Lung (tissue), 12 donors: Measurements from ENCODE around the gene HCN3. TPM values are rescaled to one million over a fixed set of nuclear protein-coding genes. Genes with fewer than 3 reads are reported as not detected.

ENCODE experiments used
- ATAC-seq: fragments of 200-7000 bp; cut with Tn5 transposase; one replicate; pipeline ENCODE4 v1.9.1; 2020; ENCODE audit warnings: moderate number of reproducible peaks; ENCODE audit not compliant: insufficient read depth, low FRiP score
- DNase-seq, 3 donors: peaks; one replicate each; pipeline ENCODE4 v3.0.0-alpha.2; 2013 to 2017
- H3K27ac ChIP-seq, 2 donors: one replicate each; pipeline ENCODE4 v1.5.1; 2013; ENCODE audit warnings: mild to moderate bottlenecking in 2 of 2, moderate library complexity in 2 of 2, control low read depth in 1 of 2, inconsistent platforms in 1 of 2, low read depth in 1 of 2, low read length in 1 of 2
- H3K27me3 ChIP-seq, 3 donors: one replicate each; pipeline ENCODE4 v1.5.1; 2013; ENCODE audit warnings: low read length in 2 of 3; ENCODE audit not compliant: control insufficient read depth in 3 of 3, insufficient read depth in 3 of 3
- H3K36me3 ChIP-seq, 4 donors: one replicate each; pipeline ENCODE4 v1.5.1; 2013; ENCODE audit warnings: low read length in 4 of 4, mild to moderate bottlenecking in 1 of 4, moderate library complexity in 1 of 4; ENCODE audit not compliant: control insufficient read depth in 4 of 4, insufficient read depth in 4 of 4
- H3K4me1 ChIP-seq, 5 donors: one replicate each; pipeline ENCODE4 v1.5.1; 2013; ENCODE audit warnings: low read length in 5 of 5, mild to moderate bottlenecking in 2 of 5, moderate library complexity in 1 of 5; ENCODE audit not compliant: control insufficient read depth in 5 of 5, insufficient read depth in 5 of 5
- H3K4me3 ChIP-seq: one replicate; pipeline ENCODE4 v1.5.1; 2013; ENCODE audit warnings: mild to moderate bottlenecking, control low read depth, moderate library complexity
- H3K9ac ChIP-seq, 2 donors: one replicate each; pipeline ENCODE4 v1.5.1; 2013; ENCODE audit warnings: low read length in 2 of 2, control low read depth in 1 of 2; ENCODE audit not compliant: insufficient read depth in 1 of 2
- H3K9me3 ChIP-seq, 4 donors: one replicate each; pipeline ENCODE4 v1.5.1; 2013; ENCODE audit warnings: low read length in 3 of 4, mild to moderate bottlenecking in 1 of 4, moderate library complexity in 1 of 4; ENCODE audit not compliant: control insufficient read depth in 4 of 4, insufficient read depth in 3 of 4
- CTCF ChIP-seq: IDR thresholded peaks from 2 replicates; pipeline ENCODE4 v1.5.1; 2012; ENCODE audit warnings: mild to moderate bottlenecking; ENCODE audit errors: control extremely low read depth, extremely low read depth
- WGBS, 2 donors: extraction: QIAGEN DNeasy Blood & Tissue Kit; methylation state at CpG; one replicate each; pipeline ENCODE4 v1.1.7; 2013; 5-methylcytosine and 5-hydroxymethylcytosine counted together
- polyA plus RNA-seq, 2 donors: library from polyadenylated mRNA; stranded (reverse); fragments of 200-250 nt; gene quantifications; one replicate each; pipeline ENCODE4 v1.2.1, GENCODE V29; 2013
- total RNA-seq, 2 donors: library from RNA; depleted of rRNA in 1 of 2; stranded (reverse); fragments of >200 nt in 1 of 2; gene quantifications; one replicate each; pipeline ENCODE4 v1.2.1, GENCODE V29; 2014 to 2021
- donor health status: control.
- donor health status: control.
- donor health status: Bipolar disorder and iron deficiency.
- donor health status: healthy.
- donor health status: DM: yes; HTN: yes; CAD: no.

Gene HCN3
- total and polyA plus RNA-seq, 4 donors: 1.0 to 4.7 (median 2.2) TPM

- H3K4me3 ChIP-seq: no peak overlapping the region
- no peaks in the 10 kb centered on the region for H3K9me3 ChIP-seq
- no peak for TF ChIP-seq CTCF
- peak; percentile 42 for ATAC-seq
- peaks cover 15 to 24% (median 20%) of the 10 kb centered on the region in 4 donors for H3K36me3 ChIP-seq
- H3K9ac ChIP-seq: no peak overlapping the region
- 74 to 84% methylated on average over 11 of the region's 11 CpGs for WGBS, 2 donors
- no peak for DNase-seq
- H3K27me3 ChIP-seq: no peaks in the 10 kb centered on the region
- no peak overlapping the region for H3K27ac ChIP-seq
- H3K4me1 ChIP-seq: peaks cover 0 to 9% (median 5%) of the 10 kb centered on the region in 5 donors
Observed at GRCh38 chr1:155329980-155330598, 52.8 kb downstream of the HCN3 start.

- H3K9ac ChIP-seq: no peak overlapping the region
- no peak overlapping the region for H3K27ac ChIP-seq
- DNase-seq (peak in 2 of 3 donors; percentile 10 to 27), ATAC-seq (no peak)
- WGBS, 2 donors: 66 to 75% methylated on average over 1 of the region's 1 CpG
- no peak overlapping the region for H3K4me3 ChIP-seq
- H3K4me1 ChIP-seq: peaks cover 0 to 1% (median 0%) of the 10 kb centered on the region in 5 donors
- peaks cover 26 to 46% (median 35%) of the 10 kb centered on the region in 4 donors for H3K36me3 ChIP-seq
- no peak for TF ChIP-seq CTCF
- H3K27me3 ChIP-seq: no peaks in the 10 kb centered on the region
- H3K9me3 ChIP-seq: no peaks in the 10 kb centered on the region
Observed at GRCh38 chr1:155334962-155335361, 57.7 kb downstream of the HCN3 start.

Other genes starting within 250 kb of the HCN3 start
- 1 to 10 TPM in 1 of 2 donors, under 1 TPM in 1; 0.31 to 1.7 TPM for gene DCST2, start 243.7 kb upstream of the HCN3 start, total RNA-seq
- gene DCST2, start 243.7 kb upstream of the HCN3 start, polyA plus RNA-seq: 1 to 10 TPM in 1 of 2 donors, under 1 TPM in 1; 0.77 to 1.7 TPM
- gene DCST1, start 243.6 kb upstream of the HCN3 start, total RNA-seq: under 1 TPM in 1 of 2 donors, not detected in 1; 0.20 TPM
- gene DCST1, start 243.6 kb upstream of the HCN3 start, polyA plus RNA-seq: under 1 TPM in 1 of 2 donors, not detected in 1; 0.08 TPM
- gene ADAM15, start 226.1 kb upstream of the HCN3 start, total RNA-seq: 100 to 1,000 TPM in 1 of 2 donors, 10 to 100 TPM in 1; 49.5 to 209 TPM
- gene ADAM15, start 226.1 kb upstream of the HCN3 start, polyA plus RNA-seq: 100 to 1,000 TPM; 111 to 233 TPM
- 10 to 100 TPM in 1 of 2 donors, 1 to 10 TPM in 1; 8.3 to 13.4 TPM for gene EFNA4, start 213.7 kb upstream of the HCN3 start, total RNA-seq
- gene EFNA4, start 213.7 kb upstream of the HCN3 start, polyA plus RNA-seq: 10 to 100 TPM in 1 of 2 donors, 1 to 10 TPM in 1; 9.2 to 11.2 TPM
- 1 to 10 TPM; 1.1 to 1.9 TPM for gene EFNA3, start 198.6 kb upstream of the HCN3 start, total RNA-seq
- gene EFNA3, start 198.6 kb upstream of the HCN3 start, polyA plus RNA-seq: 1 to 10 TPM; 1.5 to 1.8 TPM
- 100 to 1,000 TPM; 111 to 202 TPM for gene EFNA1, start 149.6 kb upstream of the HCN3 start, total RNA-seq
- gene EFNA1, start 149.6 kb upstream of the HCN3 start, polyA plus RNA-seq: 100 to 1,000 TPM; 149 to 187 TPM
- 10 to 100 TPM; 26.3 to 60.3 TPM for gene SLC50A1, start 141.6 kb upstream of the HCN3 start, total RNA-seq
- 100 to 1,000 TPM in 1 of 2 donors, 10 to 100 TPM in 1; 76.6 to 114 TPM for gene SLC50A1, start 141.6 kb upstream of the HCN3 start, polyA plus RNA-seq
- gene DPM3, start 136.9 kb upstream of the HCN3 start, total RNA-seq: 10 to 100 TPM; 33.7 to 99.6 TPM
- 100 to 1,000 TPM; 166 to 491 TPM for gene DPM3, start 136.9 kb upstream of the HCN3 start, polyA plus RNA-seq
- gene KRTCAP2, start 104.2 kb upstream of the HCN3 start, total RNA-seq: 100 to 1,000 TPM in 1 of 2 donors, 10 to 100 TPM in 1; 58.2 to 162 TPM
- gene KRTCAP2, start 104.2 kb upstream of the HCN3 start, polyA plus RNA-seq: 100 to 1,000 TPM; 218 to 592 TPM
- under 1 TPM; 0.60 to 0.71 TPM for gene TRIM46, start 103.6 kb upstream of the HCN3 start, total RNA-seq
- under 1 TPM; 0.26 to 0.31 TPM for gene TRIM46, start 103.6 kb upstream of the HCN3 start, polyA plus RNA-seq
- 10 to 100 TPM; 26.6 to 33.1 TPM for gene THBS3, start 69.6 kb upstream of the HCN3 start, total RNA-seq
- gene THBS3, start 69.6 kb upstream of the HCN3 start, polyA plus RNA-seq: 10 to 100 TPM; 11.4 to 22.1 TPM
- gene MTX1, start 68.8 kb upstream of the HCN3 start, total RNA-seq: 10 to 100 TPM; 25.6 to 46.7 TPM
- 10 to 100 TPM; 69.9 to 72.1 TPM for gene MTX1, start 68.8 kb upstream of the HCN3 start, polyA plus RNA-seq
- gene ENTREP3, start 22.0 kb upstream of the HCN3 start, total RNA-seq: 10 to 100 TPM in 1 of 2 donors, 1 to 10 TPM in 1; 9.0 to 28.7 TPM
- 10 to 100 TPM in 1 of 2 donors, 1 to 10 TPM in 1; 8.4 to 16.8 TPM for gene ENTREP3, start 22.0 kb upstream of the HCN3 start, polyA plus RNA-seq
- 10 to 100 TPM; 29.9 to 84.6 TPM for gene SCAMP3, start 15.1 kb upstream of the HCN3 start, total RNA-seq
- gene SCAMP3, start 15.1 kb upstream of the HCN3 start, polyA plus RNA-seq: 10 to 100 TPM; 55.0 to 90.3 TPM
- gene CLK2, start 4.0 kb upstream of the HCN3 start, total RNA-seq: 10 to 100 TPM; 55.5 to 56.5 TPM
- 10 to 100 TPM; 41.1 to 53.0 TPM for gene CLK2, start 4.0 kb upstream of the HCN3 start, polyA plus RNA-seq
- under 1 TPM in 1 of 2 donors, not detected in 1; 0.09 TPM for gene PKLR, start 24.0 kb downstream of the HCN3 start, total RNA-seq
- under 1 TPM in 1 of 2 donors, not detected in 1; 0.02 TPM for gene PKLR, start 24.0 kb downstream of the HCN3 start, polyA plus RNA-seq
- gene FDPS, start 31.4 kb downstream of the HCN3 start, total RNA-seq: 100 to 1,000 TPM; 193 to 316 TPM
- gene FDPS, start 31.4 kb downstream of the HCN3 start, polyA plus RNA-seq: 100 to 1,000 TPM; 301 to 385 TPM
- gene RUSC1, start 43.4 kb downstream of the HCN3 start, total RNA-seq: 10 to 100 TPM; 25.0 to 37.7 TPM
- 10 to 100 TPM; 18.2 to 20.6 TPM for gene RUSC1, start 43.4 kb downstream of the HCN3 start, polyA plus RNA-seq